Gastroesophageal sphincter (tissue), 4 donors: ENCODE results near the gene CYP26B1. TPM values are rescaled to one million over a fixed set of nuclear protein-coding genes. Genes with fewer than 3 reads are reported as not detected.

Source experiments
- ATAC-seq: fragments of 150-250 bp; one replicate; pipeline ENCODE4 v1.9.1; 2016; ENCODE audit warnings: mild to moderate bottlenecking, moderate library complexity
- H3K27ac ChIP-seq, 4 donors: fragments of 200-600 bp; sonication (generic) in 3 of 4; 1 replicate in 3 of 4; 2 replicates in 1 of 4; pipeline ENCODE4 v1.5.1; 2016 to 2019
- H3K27me3 ChIP-seq: fragments of 200-600 bp; sonication (generic); one replicate; pipeline ENCODE4 v1.5.1; 2019
- H3K36me3 ChIP-seq, 2 donors: fragments of 200-600 bp; sonication (generic); one replicate each; pipeline ENCODE4 v1.5.1; 2019; ENCODE audit warnings: control low read depth in 1 of 2
- H3K4me1 ChIP-seq, 3 donors: fragments of 200-600 bp; sonication (generic); 1 replicate in 2 of 3; 2 replicates in 1 of 3; pipeline ENCODE4 v1.5.1; 2016 to 2019; ENCODE audit warnings: control low read depth in 2 of 3
- H3K4me3 ChIP-seq, 2 donors: fragments of 200-600 bp; sonication (generic); one replicate each; pipeline ENCODE4 v1.5.1; 2019; ENCODE audit warnings: mild to moderate bottlenecking in 1 of 2, moderate library complexity in 1 of 2
- H3K9me3 ChIP-seq, 3 donors: fragments of 200-600 bp; sonication (generic); one replicate each; pipeline ENCODE4 v1.5.1; 2017 to 2019; ENCODE audit warnings: control low read depth in 2 of 3
- EP300 ChIP-seq: sonication (generic); formaldehyde crosslinking; IDR thresholded peaks from one replicate; pipeline ENCODE4 v1.6.1; 2017; ENCODE audit warnings: antibody characterized with exemption, mild to moderate bottlenecking
- POLR2A ChIP-seq, 2 donors: fragments of 450-650 bp; IDR thresholded peaks; one replicate each; pipeline ENCODE4 v1.6.1; 2017; ENCODE audit warnings: antibody characterized with exemption in 2 of 2, mild to moderate bottlenecking in 2 of 2, moderate library complexity in 1 of 2
- POLR2AphosphoS5 ChIP-seq: sonication (generic); formaldehyde crosslinking; IDR thresholded peaks from one replicate; pipeline ENCODE4 v1.6.1; 2017; ENCODE audit warnings: antibody characterized with exemption
- WGBS, 2 donors: methylation state at CpG; one replicate each; pipeline ENCODE4 v1.1.5; 2018; ENCODE audit warnings: low coverage in 1 of 2; 5-methylcytosine and 5-hydroxymethylcytosine counted together
- total RNA-seq, 4 donors: library from RNA; depleted of rRNA; stranded (reverse); fragments of >200 nt; gene quantifications; one replicate each; pipeline ENCODE4 v1.1.0, GENCODE V29; 2016
- TF ChIP-seq, protein P1 (sequence below), 4 experiments: fragments of 200-600 bp in 2 of 4; fragments of 450-650 bp in 2 of 4; sonication (generic) in 1 of 4; IDR thresholded peaks; one replicate each; pipeline ENCODE4 v1.5.1; 2017 to 2019; ENCODE audit warnings: antibody characterized with exemption in 4 of 4, mild to moderate bottlenecking in 2 of 4, moderate library complexity in 2 of 4

CYP26B1 gene
- total RNA-seq, 4 donors from 2014 or later = 0.47 to 4.0 (median 1.4) TPM

- no peak for ATAC-seq
- 80 to 88% methylated on average over 1 of the region's 8 CpGs for whole genome bisulfite sequencing, 2 donors
- Histone ChIP-seq H3K4me1 (peaks cover 0 to 17% (median 5%) of the 10 kb centered on the region in 3 donors), H3K9me3 (no peaks in the 10 kb centered on the region), H3K27me3 (peaks cover 38% of the 10 kb centered on the region), H3K36me3 (no peaks in the 10 kb centered on the region), H3K4me3 (no peak overlapping the region), H3K27ac (no peak overlapping the region)
- TF ChIP-seq POLR2AphosphoS5 = no peak
- TF ChIP-seq POLR2A (IDR thresholded peaks at IDR 0.05) = no peak
- TF ChIP-seq EP300 = no peak
- TF ChIP-seq, protein P1, sequence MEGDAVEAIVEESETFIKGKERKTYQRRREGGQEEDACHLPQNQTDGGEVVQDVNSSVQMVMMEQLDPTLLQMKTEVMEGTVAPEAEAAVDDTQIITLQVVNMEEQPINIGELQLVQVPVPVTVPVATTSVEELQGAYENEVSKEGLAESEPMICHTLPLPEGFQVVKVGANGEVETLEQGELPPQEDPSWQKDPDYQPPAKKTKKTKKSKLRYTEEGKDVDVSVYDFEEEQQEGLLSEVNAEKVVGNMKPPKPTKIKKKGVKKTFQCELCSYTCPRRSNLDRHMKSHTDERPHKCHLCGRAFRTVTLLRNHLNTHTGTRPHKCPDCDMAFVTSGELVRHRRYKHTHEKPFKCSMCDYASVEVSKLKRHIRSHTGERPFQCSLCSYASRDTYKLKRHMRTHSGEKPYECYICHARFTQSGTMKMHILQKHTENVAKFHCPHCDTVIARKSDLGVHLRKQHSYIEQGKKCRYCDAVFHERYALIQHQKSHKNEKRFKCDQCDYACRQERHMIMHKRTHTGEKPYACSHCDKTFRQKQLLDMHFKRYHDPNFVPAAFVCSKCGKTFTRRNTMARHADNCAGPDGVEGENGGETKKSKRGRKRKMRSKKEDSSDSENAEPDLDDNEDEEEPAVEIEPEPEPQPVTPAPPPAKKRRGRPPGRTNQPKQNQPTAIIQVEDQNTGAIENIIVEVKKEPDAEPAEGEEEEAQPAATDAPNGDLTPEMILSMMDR (IDR thresholded peaks at IDR 0.05) = no peak
Observed at GRCh38 chr2:72135921-72136320, 11.7 kb downstream of the CYP26B1 start.

- Histone ChIP-seq H3K27me3 (peaks cover 40% of the 10 kb centered on the region), H3K9me3 (no peaks in the 10 kb centered on the region), H3K4me1 (peaks cover 0 to 17% (median 5%) of the 10 kb centered on the region in 3 donors), H3K27ac (no peak overlapping the region), H3K4me3 (no peak overlapping the region), H3K36me3 (no peaks in the 10 kb centered on the region)
- ATAC-seq = no peak
- TF ChIP-seq POLR2AphosphoS5 (no peak), EP300 (no peak)
- WGBS, 2 donors = 80% methylated on average over 1 of the region's 19 CpGs; no CpG with 5 or more reads in 1 of the 2 donors
Observed at GRCh38 chr2:72134997-72135800, 12.5 kb downstream of the CYP26B1 start.

DNA sequence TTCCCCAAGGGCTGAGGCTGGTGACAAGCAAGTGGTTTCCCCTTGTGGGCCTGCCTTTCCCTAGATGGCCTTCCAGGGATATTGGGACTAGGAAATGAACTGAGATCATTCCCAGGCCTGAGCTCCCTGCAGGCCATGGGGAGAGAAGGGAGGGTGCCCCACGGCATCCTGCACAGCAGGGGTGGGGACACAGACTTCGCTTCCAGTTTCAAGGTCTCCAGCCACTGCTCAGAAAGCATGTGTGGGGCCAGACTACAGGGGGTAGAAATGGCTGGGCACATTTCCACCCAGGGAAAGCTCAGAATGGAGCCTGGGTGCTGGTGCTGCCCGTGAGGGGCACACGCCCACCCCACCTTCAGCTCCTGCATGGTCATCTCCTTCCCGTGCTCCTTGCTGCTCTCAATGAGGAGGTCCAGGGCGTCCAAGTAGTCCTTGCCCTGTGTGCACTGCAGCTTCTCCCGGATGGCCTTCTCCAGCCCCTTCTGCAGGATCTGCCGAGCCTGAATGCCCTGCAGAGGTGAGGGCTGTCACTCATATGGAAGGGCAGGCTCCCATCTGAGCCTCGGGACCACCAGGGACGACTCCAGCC, 13.2 kb downstream of the CYP26B1 start:
- no peak for ATAC-seq
- TF ChIP-seq EP300 = no peak
- TF ChIP-seq POLR2AphosphoS5 = no peak
- TF ChIP-seq, protein P1 (IDR thresholded peaks at IDR 0.05) = no peak
- no peak for TF ChIP-seq POLR2A (IDR thresholded peaks at IDR 0.05)
- Histone ChIP-seq H3K4me1 (peaks cover 0 to 17% (median 5%) of the 10 kb centered on the region in 3 donors), H3K9me3 (no peaks in the 10 kb centered on the region), H3K27me3 (peaks cover 40% of the 10 kb centered on the region), H3K27ac (no peak overlapping the region), H3K4me3 (no peak overlapping the region), H3K36me3 (no peaks in the 10 kb centered on the region)
- WGBS, 2 donors = 100% methylated on average over 1 of the region's 10 CpGs; no CpG with 5 or more reads in 1 of the 2 donors

GRCh38 chr2:72133721-72134407, 13.8 kb downstream of the CYP26B1 start:
- no peaks in the 10 kb centered on the region for H3K36me3 ChIP-seq
- TF ChIP-seq POLR2A (IDR thresholded peaks at IDR 0.05) (no peak), EP300 (no peak), POLR2AphosphoS5 (no peak)
- TF ChIP-seq, protein P1 (IDR thresholded peaks at IDR 0.05) = no peak
- no peak for ATAC-seq

GRCh38 chr2:72132981-72133720, 14.5 kb downstream of the CYP26B1 start:
- Histone ChIP-seq H3K27ac (no peak overlapping the region), H3K27me3 (peaks cover 42% of the 10 kb centered on the region), H3K9me3 (no peaks in the 10 kb centered on the region), H3K4me1 (peaks cover 0 to 12% (median 2%) of the 10 kb centered on the region in 3 donors), H3K36me3 (no peaks in the 10 kb centered on the region), H3K4me3 (no peak overlapping the region)
- no peak for ATAC-seq
- WGBS, 2 donors = no CpG with 5 or more reads among the region's 29 CpGs
- TF ChIP-seq EP300 (no peak), POLR2A (IDR thresholded peaks at IDR 0.05) (no peak)
- TF ChIP-seq, protein P1 (IDR thresholded peaks at IDR 0.05) = no peak

More at GRCh38 chr2:72133721-72134407, 13.8 kb downstream of the CYP26B1 start:
- peaks cover 40% of the 10 kb centered on the region for H3K27me3 ChIP-seq
- H3K4me3 ChIP-seq = no peak overlapping the region
- WGBS, 2 donors = 87% methylated on average over 3 of the region's 11 CpGs; no CpG with 5 or more reads in 1 of the 2 donors
- H3K4me1 ChIP-seq = peaks cover 0 to 17% (median 5%) of the 10 kb centered on the region in 3 donors
- no peak overlapping the region for H3K27ac ChIP-seq
- no peaks in the 10 kb centered on the region for H3K9me3 ChIP-seq
